DMS79 (cell line): ENCODE data around the gene CARNS1.
A peak's percentile ranks its signal among the peaks of the same experiment; 100 is the strongest.
"Not testable (repeated sequence)": the region's sequence is repeated elsewhere in the genome, so short reads cannot be mapped to it uniquely, and the experiment has no call there.

Experiments
- DNase-seq: peaks from one replicate; lab custom pipeline; 2025; lab: John Stamatoyannopoulos, UW

CARNS1 gene

GRCh38 chr11:67409781-67410368, 5.6 kb upstream of the CARNS1 start:
- DNase-seq = no peak

- no peak for DNase-seq
These were observed 5.1 kb upstream of the CARNS1 start for GRCh38 chr11:67410369-67410831.

- DNase-seq = no peak
These were observed 4.3 kb upstream of the CARNS1 start for GRCh38 chr11:67410984-67411784.

GRCh38 chr11:67411785-67412152, 3.7 kb upstream of the CARNS1 start:
- no peak for DNase-seq

DNA sequence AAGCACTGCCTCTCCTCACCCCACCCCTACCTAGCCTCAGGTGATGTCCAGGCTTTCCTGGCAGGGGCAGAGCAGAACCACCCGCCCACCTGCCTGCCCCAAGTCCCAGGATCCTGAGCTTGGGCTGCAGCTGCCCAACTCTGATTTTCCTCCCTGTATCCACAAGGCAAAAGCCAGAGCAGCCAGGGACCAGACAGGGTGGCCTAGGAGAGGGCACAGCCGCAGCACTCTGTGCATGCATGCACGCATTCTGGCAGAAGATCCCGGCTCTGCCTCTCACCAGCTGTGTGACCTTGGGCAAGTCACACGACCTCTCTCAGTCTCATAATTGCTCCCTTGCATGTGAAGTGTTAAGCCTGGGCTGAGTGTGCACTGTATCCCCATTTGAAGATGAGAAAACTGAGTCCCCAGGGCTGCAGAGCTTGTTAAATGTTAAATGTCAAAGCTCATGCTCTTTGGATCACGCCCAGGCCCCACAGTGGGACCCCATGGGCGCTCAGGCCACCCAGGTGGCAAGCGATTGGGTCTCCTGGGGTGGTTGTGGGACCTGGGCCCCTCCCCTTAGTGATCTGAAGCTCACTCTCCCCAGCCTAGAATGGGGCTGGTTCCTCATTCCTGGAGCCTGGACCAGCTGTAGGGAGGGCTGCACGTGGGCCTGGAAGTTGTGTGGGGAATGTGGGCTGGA, 2.8 kb upstream of the CARNS1 start:
- no peak for DNase-seq

- no peak for DNase-seq
These were observed 2.1 kb upstream of the CARNS1 start for GRCh38 chr11:67413266-67413849.

DNA sequence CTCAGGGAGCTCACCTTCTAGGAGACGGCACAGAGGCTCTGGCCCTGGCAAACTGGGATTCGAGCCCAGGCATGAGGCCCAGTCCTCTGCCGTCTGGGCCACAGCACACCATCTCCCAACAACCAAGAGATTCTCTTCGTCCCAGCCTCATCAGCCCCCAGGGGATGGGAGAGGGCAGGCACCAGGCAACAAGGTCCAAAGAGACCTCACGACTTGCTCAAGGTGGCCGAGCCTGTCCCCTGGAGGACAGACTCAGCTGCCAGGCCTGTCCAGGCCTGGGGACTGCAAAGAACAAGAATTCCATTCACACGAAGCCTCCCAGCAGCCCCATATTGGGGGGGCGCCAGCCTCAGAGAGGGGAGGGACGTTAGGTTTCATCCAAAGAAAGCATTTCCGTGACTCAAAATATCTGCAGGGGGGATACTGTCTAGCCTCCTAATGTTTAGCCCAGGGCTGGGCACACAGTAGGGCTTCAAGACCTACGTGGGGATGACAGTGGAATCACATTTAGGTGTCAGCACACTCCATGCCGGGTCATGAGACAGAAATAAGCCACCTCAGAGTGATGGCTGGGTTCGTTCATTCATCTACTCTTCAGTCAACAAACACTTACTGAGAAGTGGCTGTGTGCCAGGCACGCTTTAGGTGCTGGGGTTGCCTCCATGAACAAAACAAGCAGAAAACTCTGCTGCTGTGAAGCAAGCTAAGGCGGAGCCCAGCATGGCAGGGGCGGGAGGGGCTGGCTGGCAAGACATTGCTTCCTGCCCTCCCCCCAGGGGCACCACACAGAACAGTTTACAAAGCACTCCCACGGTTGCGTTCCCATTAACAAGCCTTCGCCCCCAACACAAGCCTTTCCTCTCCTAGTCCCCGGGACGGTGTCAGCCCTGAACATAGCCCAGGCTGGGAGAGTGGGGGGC, 1.2 kb downstream of the CARNS1 start:
- peak; percentile 9 for DNase-seq

GRCh38 chr11:67417425-67417824, 1.9 kb downstream of the CARNS1 start:
- DNase-seq = no peak

DNA sequence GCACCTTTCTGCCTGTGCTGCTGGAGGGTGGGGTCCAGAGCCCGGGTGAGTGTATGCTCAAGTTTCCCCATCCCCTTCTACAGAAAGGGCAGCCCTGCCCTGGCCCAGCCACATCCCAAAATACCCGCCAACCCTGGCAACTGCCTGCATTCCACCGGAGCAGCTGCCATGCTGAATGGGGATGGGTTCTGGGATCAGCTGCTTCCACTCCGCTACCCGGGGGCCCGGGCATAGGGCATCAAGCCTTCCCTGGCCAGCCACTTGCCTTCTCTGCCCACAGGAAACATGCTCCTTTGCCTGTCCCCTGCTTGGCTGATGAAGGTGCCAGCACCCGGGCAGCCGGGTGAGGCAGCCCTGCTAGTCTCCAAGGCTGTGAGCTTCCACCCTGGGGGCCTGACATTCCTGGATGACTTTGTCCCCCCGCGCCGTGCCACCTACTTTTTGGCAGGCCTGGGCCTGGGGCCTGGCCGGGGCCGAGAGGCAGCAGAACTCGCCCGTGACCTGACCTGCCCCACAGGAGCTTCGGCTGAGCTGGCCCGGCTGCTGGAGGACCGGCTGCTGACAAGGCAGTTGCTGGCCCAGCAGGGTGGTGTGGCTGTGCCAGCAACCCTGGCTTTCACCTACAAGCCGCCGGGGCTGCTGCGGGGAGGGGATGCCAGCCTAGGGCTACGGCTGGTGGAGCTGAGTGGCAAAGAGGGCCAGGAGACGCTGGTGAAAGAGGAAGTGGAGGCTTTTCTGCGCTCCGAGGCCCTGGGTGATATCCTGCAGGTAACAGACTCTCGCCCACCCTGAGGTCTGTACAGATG, 3.2 kb downstream of the CARNS1 start:
- peak; percentile 47 for DNase-seq

GRCh38 chr11:67419325-67420049, 4.0 kb downstream of the CARNS1 start:
- no peak for DNase-seq

- no peak for DNase-seq
These were observed 4.7 kb downstream of the CARNS1 start for GRCh38 chr11:67420147-67420645.

DNA sequence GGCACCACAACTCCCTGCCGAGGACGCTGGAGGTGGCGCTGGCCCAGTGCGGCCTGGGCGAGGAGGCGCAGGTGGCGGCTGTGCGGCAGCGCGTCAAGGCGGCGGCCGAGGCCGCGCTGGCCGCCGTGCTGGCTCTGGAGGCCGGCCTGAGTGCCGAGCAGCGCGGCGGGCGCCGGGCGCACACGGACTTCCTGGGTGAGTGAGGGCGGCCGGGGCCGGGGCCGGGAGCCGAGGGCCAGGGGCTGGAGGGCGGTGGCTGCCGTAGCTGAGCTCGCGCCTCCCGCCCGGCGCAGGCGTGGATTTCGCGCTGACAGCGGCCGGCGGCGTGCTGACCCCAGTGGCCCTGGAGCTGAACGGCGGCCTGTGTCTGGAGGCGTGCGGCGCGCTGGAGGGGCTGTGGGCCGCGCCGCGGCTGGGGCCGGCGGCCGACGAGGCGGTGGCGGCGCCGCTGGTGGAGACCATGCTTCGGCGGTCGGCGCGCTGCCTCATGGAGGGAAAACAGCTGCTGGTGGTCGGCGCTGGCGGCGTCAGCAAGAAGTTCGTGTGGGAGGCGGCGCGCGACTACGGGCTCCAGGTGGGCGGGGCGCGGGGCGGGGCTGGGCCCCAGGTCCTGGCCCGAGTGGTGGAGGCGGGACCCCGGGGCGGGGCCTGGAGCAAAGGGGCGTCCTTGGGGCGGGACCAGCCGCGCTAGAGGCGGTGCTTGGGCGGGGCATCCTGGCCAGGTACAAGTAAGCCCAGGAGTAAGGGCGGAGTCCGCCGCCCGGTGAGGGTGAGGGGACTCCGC, 5.4 kb downstream of the CARNS1 start:
- DNase-seq = peak; percentile 82

- DNase-seq = no peak
These were observed 6.1 kb downstream of the CARNS1 start for GRCh38 chr11:67421430-67422031.

- DNase-seq = no peak
These were observed 7.4 kb downstream of the CARNS1 start for GRCh38 chr11:67422891-67423290.

GRCh38 chr11:67423466-67423865, 8.0 kb downstream of the CARNS1 start:
- DNase-seq = no peak

GRCh38 chr11:67423891-67424613, 8.6 kb downstream of the CARNS1 start:
- no peak for DNase-seq

DNA sequence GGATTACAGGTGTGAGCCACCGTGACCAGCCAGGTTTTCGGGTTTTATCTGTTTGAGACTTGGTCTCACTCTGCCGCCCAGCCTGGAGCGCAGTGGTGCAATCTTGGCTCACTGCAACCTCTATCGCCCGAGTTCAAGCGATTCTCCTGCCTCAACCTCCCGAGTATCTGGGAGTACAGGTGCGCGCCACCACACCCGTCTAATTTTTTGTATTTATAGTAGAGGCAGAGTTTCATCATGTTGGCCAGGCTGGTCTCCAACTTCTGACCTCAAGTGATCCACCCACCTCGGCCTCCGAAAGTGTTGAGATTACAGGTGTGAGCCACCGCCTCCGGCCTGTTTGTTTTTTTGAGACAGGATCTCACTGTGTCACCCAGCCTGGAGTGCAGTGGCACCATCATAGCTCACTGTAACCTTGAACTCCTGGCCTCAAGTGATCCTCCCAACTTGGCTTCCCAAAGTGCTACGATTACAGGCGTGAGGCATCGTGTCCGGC, 11.9 kb downstream of the CARNS1 start:
- not testable (repeated sequence) for DNase-seq
